LNCaP clone FGC (cell line): ENCODE results near the gene CDH5.

Source experiments
- DNase-seq: peaks from one replicate; pipeline ENCODE4 v3.0.0-alpha.2; 2011; ENCODE audit warnings: low read depth
- H3K4me3 ChIP-seq: 2 replicates; pipeline ENCODE4 v1.5.1; 2011; ENCODE audit warnings: mild to moderate bottlenecking, low read depth, low read length, control low read depth
- TF ChIP-seq, protein P1 (sequence below): IDR thresholded peaks from 2 replicates; pipeline ENCODE4 v1.5.1; 2012; ENCODE audit warnings: mild to moderate bottlenecking; ENCODE audit not compliant: control insufficient read depth, insufficient read depth; ENCODE audit errors: extremely low read depth

Gene CDH5

DNA sequence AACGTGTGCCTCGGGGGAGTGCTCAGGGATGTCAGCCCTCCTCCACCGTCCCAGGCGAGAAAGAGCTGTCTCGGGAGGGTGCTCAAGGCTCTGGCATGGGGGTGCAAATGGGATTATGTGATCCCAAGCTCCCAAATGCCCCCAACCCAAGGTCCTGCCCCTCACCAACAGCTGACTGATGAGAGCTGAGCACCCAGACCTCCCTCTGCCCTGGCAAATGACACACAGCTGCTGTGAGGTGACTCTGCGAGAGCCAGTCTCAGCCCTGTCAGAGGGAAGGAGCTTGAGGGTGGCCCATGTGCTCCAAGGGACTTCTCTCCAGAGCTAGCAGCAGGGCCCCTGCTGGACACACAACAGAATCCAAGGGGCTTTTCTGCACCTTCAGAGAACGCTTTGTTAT, 7.7 kb downstream of the CDH5 start:
- TF ChIP-seq, protein P1, sequence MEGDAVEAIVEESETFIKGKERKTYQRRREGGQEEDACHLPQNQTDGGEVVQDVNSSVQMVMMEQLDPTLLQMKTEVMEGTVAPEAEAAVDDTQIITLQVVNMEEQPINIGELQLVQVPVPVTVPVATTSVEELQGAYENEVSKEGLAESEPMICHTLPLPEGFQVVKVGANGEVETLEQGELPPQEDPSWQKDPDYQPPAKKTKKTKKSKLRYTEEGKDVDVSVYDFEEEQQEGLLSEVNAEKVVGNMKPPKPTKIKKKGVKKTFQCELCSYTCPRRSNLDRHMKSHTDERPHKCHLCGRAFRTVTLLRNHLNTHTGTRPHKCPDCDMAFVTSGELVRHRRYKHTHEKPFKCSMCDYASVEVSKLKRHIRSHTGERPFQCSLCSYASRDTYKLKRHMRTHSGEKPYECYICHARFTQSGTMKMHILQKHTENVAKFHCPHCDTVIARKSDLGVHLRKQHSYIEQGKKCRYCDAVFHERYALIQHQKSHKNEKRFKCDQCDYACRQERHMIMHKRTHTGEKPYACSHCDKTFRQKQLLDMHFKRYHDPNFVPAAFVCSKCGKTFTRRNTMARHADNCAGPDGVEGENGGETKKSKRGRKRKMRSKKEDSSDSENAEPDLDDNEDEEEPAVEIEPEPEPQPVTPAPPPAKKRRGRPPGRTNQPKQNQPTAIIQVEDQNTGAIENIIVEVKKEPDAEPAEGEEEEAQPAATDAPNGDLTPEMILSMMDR: no peak
- H3K4me3 ChIP-seq: no peak overlapping the region
- no peak for DNase-seq

DNA sequence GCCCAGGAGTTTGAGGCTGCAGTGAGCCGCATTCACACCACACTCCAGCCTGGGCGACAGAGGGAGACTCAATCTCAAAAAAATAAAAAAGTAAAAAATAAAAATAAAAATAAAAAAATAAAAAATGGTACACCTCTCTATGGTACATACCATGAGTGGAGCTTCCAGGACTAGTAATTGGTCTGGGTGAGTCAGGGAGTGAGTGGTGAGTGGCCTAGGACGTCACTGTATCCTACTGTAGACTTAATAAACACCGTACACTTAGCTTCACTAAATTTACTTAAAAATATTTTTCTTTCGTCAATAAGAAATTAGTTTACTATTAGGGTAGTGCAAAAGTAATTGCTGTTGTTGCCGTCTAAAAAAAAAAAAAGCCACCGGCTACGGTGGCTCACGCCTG, 9.0 kb downstream of the CDH5 start:
- no peak overlapping the region for H3K4me3 ChIP-seq
- TF ChIP-seq, protein P1: no peak
- no peak for DNase-seq

DNA sequence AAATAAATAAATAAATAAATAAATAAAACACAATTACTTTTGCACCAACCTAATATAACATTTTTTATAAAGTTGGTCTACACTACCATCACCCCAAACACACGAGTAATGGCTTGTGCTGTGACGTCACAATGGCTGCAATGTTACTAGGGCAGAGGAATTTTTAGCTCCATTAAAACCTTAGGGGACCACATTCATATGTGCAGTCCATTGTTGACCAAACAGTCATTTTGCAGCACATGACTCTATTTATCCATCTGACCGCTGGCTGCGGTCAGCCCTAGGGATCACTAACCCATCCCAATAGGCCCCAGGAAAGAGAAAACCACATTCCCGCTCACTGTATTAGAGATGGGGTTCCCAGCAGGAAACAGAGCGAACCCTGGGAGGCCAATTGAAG, 9.6 kb downstream of the CDH5 start:
- no peak overlapping the region for H3K4me3 ChIP-seq
- TF ChIP-seq, protein P1: no peak
- DNase-seq: no peak

DNA sequence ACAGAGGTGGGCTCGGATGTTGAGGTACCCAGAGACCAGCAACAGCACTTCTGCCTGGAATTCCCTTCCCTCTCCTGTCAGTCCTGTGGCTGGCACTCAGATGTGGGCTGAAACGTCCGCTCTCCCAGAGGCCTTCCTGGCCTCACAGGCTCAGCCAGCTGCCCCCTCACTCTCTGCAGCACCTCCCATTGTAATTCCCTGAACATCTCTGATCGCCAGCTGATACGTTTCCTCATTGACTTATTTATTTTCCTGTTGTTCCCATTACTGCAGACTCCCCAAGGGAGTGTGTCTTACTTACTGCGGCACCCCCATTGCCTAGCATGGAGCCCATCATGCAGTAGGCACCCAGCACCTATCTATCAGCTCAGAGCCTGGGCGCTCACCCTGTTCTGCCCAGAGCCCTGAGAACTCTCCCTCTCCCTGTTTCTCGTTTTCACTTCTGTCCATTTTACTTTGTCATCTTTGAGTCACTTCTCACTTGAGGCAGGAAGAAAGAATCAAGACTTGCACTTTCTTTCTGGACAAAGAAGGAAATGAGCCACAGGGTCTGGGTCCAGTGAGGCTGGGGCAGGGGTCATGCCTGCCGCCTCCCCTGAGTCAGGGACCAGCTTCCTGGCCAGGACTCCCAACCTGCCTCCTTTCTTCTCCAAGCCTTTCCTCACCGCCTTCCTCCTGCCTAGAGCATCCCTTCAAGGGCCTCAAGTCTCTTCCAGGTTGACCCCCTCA, 10.2 kb downstream of the CDH5 start:
- TF ChIP-seq, protein P1: no peak

DNA sequence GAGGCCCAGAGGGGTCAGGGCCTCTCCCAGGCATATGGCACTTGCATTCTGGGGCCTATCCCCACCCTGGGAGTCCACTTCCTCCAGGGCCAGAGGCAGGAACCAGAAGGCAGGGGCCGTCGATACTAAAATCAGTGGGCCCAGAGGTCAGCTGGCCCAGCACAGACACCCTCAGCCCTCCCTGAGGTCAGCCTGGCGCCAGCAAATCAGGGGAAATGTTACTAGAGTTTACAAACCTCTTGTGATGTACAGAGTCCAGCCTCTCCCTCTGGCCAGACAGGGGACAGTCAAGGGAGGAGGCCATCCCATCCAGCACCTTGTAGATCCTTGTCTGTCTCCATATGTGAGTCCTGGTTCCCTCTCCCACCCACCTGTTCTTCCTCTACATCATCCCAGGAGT, 10.8 kb downstream of the CDH5 start:
- no peak for DNase-seq
- TF ChIP-seq, protein P1: no peak
- H3K4me3 ChIP-seq: no peak overlapping the region

More for the DNA sequence above, 10.2 kb downstream of the CDH5 start:
- no peak overlapping the region for H3K4me3 ChIP-seq
- no peak for DNase-seq

DNA sequence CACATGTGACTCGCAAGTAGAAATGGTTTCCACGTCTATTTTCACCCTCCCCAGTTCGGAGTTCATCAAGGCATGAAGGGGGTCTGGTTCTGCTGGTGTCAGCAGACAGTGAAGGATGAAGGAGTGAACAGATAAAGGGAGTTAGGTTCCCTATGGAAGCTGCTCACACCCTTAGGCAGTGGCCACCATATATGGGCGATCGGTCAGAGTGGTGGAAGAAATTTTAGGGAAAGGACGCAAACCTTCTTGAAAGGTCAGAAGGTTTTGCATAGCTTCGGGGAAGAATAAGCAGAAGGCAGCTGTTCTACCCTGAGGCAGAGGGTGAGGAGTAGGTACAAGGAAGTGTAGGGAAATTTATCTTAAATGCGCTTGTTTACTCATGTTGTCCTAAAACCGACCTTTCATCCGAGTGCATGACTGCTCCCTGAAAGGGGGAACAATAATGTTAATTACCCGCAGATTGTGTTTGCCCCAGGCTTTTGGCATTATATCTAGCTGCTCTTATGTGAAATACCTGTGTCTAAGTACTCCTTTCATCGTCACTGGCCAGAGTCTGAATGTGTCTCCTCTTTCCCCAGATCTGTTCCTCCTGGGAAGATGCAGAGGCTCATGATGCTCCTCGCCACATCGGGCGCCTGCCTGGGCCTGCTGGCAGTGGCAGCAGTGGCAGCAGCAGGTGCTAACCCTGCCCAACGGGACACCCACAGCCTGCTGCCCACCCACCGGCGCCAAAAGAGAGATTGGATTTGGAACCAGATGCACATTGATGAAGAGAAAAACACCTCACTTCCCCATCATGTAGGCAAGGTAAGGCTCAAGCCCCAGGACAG, 12.5 kb downstream of the CDH5 start:
- no peak overlapping the region for H3K4me3 ChIP-seq
- TF ChIP-seq, protein P1: no peak

More for the DNA sequence above, 12.5 kb downstream of the CDH5 start:
- DNase-seq: no peak
